HepG2 (cell line): ENCODE results near the gene SPRED2. TPM values are rescaled to one million over a fixed set of nuclear protein-coding genes. Genes with fewer than 3 reads are reported as not detected.

Source experiments
- ARID3A ChIP-seq: IDR thresholded peaks from 2 replicates; pipeline ENCODE4 v1.6.1; 2012; ENCODE audit warnings: low read depth, low read length, improper control_type of control experiment
- ARNT2 ChIP-seq: sonication (generic); formaldehyde crosslinking; IDR thresholded peaks from 2 replicates; pipeline ENCODE4 v1.8.0; 2022; ENCODE audit warnings: mild to moderate bottlenecking, low read depth, missing genetic modification reagents, moderate library complexity
- HDAC2 ChIP-seq: sonication (generic); formaldehyde crosslinking; IDR thresholded peaks from 2 replicates; pipeline ENCODE4 v1.4.0; 2020; ENCODE audit warnings: missing genetic modification reagents
- IRF9 ChIP-seq: sonication (generic); formaldehyde crosslinking; IDR thresholded peaks from 2 replicates; pipeline ENCODE4 v1.8.0; 2022; ENCODE audit warnings: missing genetic modification reagents, mild to moderate bottlenecking, borderline replicate concordance
- MAZ ChIP-seq, 2 experiments: sonication (generic) in 1 of 2; formaldehyde crosslinking in 1 of 2; IDR thresholded peaks; 2 replicates each; pipeline versions ENCODE4 v1.5.0 to v1.6.1; 2012 to 2020; ENCODE audit warnings: low read depth in 2 of 2, mild to moderate bottlenecking in 2 of 2, borderline replicate concordance in 1 of 2, improper control_type of control experiment in 1 of 2, low read length in 1 of 2, missing genetic modification reagents in 1 of 2, moderate library complexity in 1 of 2
- MTA1 ChIP-seq: sonication (generic); formaldehyde crosslinking; IDR thresholded peaks from 2 replicates; pipeline ENCODE4 v1.4.0; 2020; ENCODE audit warnings: missing genetic modification reagents, mild to moderate bottlenecking, borderline replicate concordance
- MTERF4 ChIP-seq: sonication (generic); formaldehyde crosslinking; IDR thresholded peaks from 2 replicates; pipeline ENCODE4 v1.8.0; 2023; ENCODE audit warnings: mild to moderate bottlenecking, missing genetic modification reagents
- MYC ChIP-seq: sonication (generic); formaldehyde crosslinking; IDR thresholded peaks from 2 replicates; pipeline ENCODE4 v1.9.0; 2021; ENCODE audit warnings: missing genetic modification reagents, borderline replicate concordance
- NCOA1 ChIP-seq: sonication (generic); formaldehyde crosslinking; IDR thresholded peaks from 2 replicates; pipeline ENCODE4 v1.9.0; 2021; ENCODE audit warnings: missing genetic modification reagents
- NR2F6 ChIP-seq, 2 experiments: IDR thresholded peaks; 2 replicates each; pipeline ENCODE4 v1.6.1; 2016; ENCODE audit warnings: antibody characterized with exemption in 1 of 2, mild to moderate bottlenecking in 1 of 2
- ONECUT2 ChIP-seq: sonication (generic); formaldehyde crosslinking; IDR thresholded peaks from 2 replicates; pipeline ENCODE4 v1.4.0; 2020; ENCODE audit warnings: missing genetic modification reagents
- RBM22 ChIP-seq: fragments of 200-400 bp; formaldehyde crosslinking; optimal IDR thresholded peaks from 2 replicates; pipeline ENCODE3; 2017; ENCODE audit warnings: mild to moderate bottlenecking, low read length, moderate library complexity
- TOE1 ChIP-seq: sonication (generic); formaldehyde crosslinking; IDR thresholded peaks from 2 replicates; pipeline ENCODE4 v1.4.0; 2020; ENCODE audit warnings: mild to moderate bottlenecking, missing genetic modification reagents
- ZBTB7A ChIP-seq: sonication (generic); formaldehyde crosslinking; IDR thresholded peaks from 2 replicates; pipeline ENCODE4 v1.8.0; 2022; ENCODE audit warnings: mild to moderate bottlenecking, missing genetic modification reagents
- ZNF101 ChIP-seq: sonication (generic); formaldehyde crosslinking; IDR thresholded peaks from 2 replicates; pipeline ENCODE4 v1.4.0; 2020; ENCODE audit warnings: mild to moderate bottlenecking, low read depth, missing genetic modification reagents, borderline replicate concordance
- ZNF432 ChIP-seq: sonication (generic); formaldehyde crosslinking; IDR thresholded peaks from 2 replicates; pipeline ENCODE4 v1.5.0; 2020; ENCODE audit warnings: missing genetic modification reagents, mild to moderate bottlenecking, borderline replicate concordance
- ZNF563 ChIP-seq: sonication (generic); formaldehyde crosslinking; IDR thresholded peaks from 2 replicates; pipeline ENCODE4 v1.8.0; 2022; ENCODE audit warnings: mild to moderate bottlenecking, moderate library complexity, missing genetic modification reagents
- ZNF678 ChIP-seq: sonication (generic); formaldehyde crosslinking; IDR thresholded peaks from 2 replicates; pipeline ENCODE4 v1.4.0; 2020; ENCODE audit warnings: mild to moderate bottlenecking, missing genetic modification reagents
- ZNF761 ChIP-seq: sonication (generic); formaldehyde crosslinking; conservative IDR thresholded peaks from 2 replicates; pipeline ENCODE4 v1.4.0; 2020; ENCODE audit warnings: mild to moderate bottlenecking, missing genetic modification reagents
- ZNF891 ChIP-seq: sonication (generic); formaldehyde crosslinking; IDR thresholded peaks from 2 replicates; pipeline ENCODE4 v1.5.0; 2020; ENCODE audit warnings: mild to moderate bottlenecking, missing genetic modification reagents
- ZZZ3 ChIP-seq: sonication (generic); formaldehyde crosslinking; IDR thresholded peaks from 2 replicates; pipeline ENCODE4 v1.4.0; 2020; ENCODE audit warnings: missing genetic modification reagents, mild to moderate bottlenecking, borderline replicate concordance
- polyA plus RNA-seq, 8 experiments: library from polyadenylated mRNA; depleted of rRNA in 3 of 8; stranded (reverse) in 7 of 8; unstranded in 1 of 8; fragments of >200 nt; fragmentation: Illumina TruSeq in 4 of 8; extraction: Trizol in 4 of 8; gene quantifications; 2 replicates each; pipeline versions ENCODE4 v1.2.1 to v1.2.3, GENCODE V29; 2011 to 2016; ENCODE audit warnings: low read depth in 4 of 8, missing spikeins in 1 of 8, mixed read lengths in 1 of 8; ENCODE audit not compliant: insufficient read depth in 1 of 8
- total RNA-seq, 5 experiments: library from RNA; depleted of rRNA; stranded (reverse); fragments of >200 nt; fragmentation: Illumina TruSeq; extraction: Trizol; gene quantifications; 2 replicates each; pipeline ENCODE4 v1.2.3, GENCODE V29; 2016; ENCODE audit warnings: low read depth in 1 of 5

Gene SPRED2
- total and polyA plus RNA-seq, 2 of the 13 experiments (the other 11 are each of a cell fraction or from before 2014, with no cell fraction given): 13.0 to 37.0 TPM

- TF ChIP-seq RBM22 (peak; percentile 79), ZNF761 (0 out of 2 replicates have a peak, but pooled peaks have one; percentile 61), ZNF563 (CRISPR knock-in tag) (peak; percentile 54; the same call in 1 of the 2 replicates), ZNF101 (CRISPR knock-in tag) (no peak), ZBTB7A (peak; percentile 46; the same call in 1 of the 2 replicates), ZNF678 (CRISPR knock-in tag) (0 out of 2 replicates have a peak, but pooled peaks have one; percentile 38), MTA1 (CRISPR knock-in tag) (peak; percentile 32; the same call in 1 of the 2 replicates), ARID3A (no peak), ZNF432 (no peak), MTERF4 (CRISPR knock-in tag) (no peak), ZNF891 (CRISPR knock-in tag) (peak; percentile 66), MYC (no peak), ARNT2 (CRISPR knock-in tag) (0 out of 2 replicates have a peak, but pooled peaks have one; percentile 55), HDAC2 (peak; percentile 39; the same call in 1 of the 2 replicates), ONECUT2 (0 out of 2 replicates have a peak, but pooled peaks have one; percentile 24), IRF9 (CRISPR knock-in tag) (peak; percentile 65; the same call in 1 of the 2 replicates), NCOA1 (CRISPR knock-in tag) (peak; percentile 27; the same call in 1 of the 2 replicates), TOE1 (CRISPR knock-in tag) (peak; percentile 54; the same call in 1 of the 2 replicates), ZZZ3 (no peak), NR2F6 (IDR thresholded peaks at IDR 0.05) (0 out of 2 replicates have a peak, but pooled peaks have one; percentile 10), NR2F6 (CRISPR knock-in tag; IDR thresholded peaks at IDR 0.05) (peak; percentile 25; the same call in 1 of the 2 replicates), MAZ (IDR thresholded peaks at IDR 0.05; ENCODE audit: borderline replicate concordance, low read depth, low read length) (no peak), MAZ (CRISPR knock-in tag; IDR thresholded peaks at IDR 0.05; ENCODE audit: low read depth) (peak; percentile 17; the same call in 1 of the 2 replicates)
These were observed 132.2 kb downstream of the SPRED2 start (continued) for GRCh38 chr2:65300134-65300760.
